ENCODE results near the gene PRR15L.
"Not testable (repeated sequence)": the region's sequence is repeated elsewhere in the genome, so short reads cannot be mapped to it uniquely, and the experiment has no call there.

Gene PRR15L

GRCh38 chr17:47935468-47935867 lies 22.2 kb downstream of the PRR15L start:
- not testable (repeated sequence) for DNase-seq (ENCODE audit: low read depth)

GRCh38 chr17:47934856-47935255 lies 22.8 kb downstream of the PRR15L start:
- DNase-seq (ENCODE audit: low read depth), result no peak

GRCh38 chr17:47931848-47932247 lies 25.8 kb downstream of the PRR15L start:
- no peak for DNase-seq (ENCODE audit: low read depth)

DNA sequence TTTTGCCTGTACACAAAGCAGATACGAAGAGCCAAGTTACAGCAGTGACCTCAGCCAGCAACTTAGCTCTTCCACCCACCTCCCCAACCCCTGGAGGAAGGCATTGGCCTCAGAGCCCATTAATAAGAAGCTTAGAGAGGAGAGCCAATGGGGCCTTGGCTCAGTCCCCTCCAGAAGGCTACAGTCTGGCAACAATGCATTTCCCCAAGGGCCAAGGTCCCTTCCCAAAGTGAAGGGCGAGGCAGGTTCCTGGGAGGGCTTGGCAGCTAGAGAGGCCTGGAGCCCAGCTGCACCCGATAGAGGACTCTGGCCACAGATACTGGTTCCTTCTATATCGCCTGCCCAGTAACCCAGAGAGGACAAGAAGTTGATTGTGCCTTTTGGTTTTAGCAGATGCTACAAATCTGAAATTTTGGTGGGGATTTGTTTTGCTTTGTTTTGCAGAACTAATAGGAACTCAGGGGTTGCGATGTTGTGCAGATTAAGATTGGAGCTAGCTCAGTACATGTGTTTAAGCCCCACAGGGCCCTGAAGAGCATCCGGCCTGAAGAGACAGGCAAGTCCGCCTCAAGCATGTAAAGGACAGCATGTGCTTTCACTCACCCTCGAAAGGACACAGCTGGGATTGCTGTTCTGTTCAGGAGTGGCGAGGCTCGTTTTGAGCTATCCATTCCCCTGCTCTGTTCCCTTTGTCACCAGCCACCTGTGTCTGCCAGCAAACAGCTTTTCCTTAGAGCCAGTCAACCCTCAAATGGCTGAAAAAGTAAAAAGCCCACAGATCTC lies 28.3 kb downstream of the PRR15L start:
- DNase-seq (ENCODE audit: low read depth), result no peak

DNA sequence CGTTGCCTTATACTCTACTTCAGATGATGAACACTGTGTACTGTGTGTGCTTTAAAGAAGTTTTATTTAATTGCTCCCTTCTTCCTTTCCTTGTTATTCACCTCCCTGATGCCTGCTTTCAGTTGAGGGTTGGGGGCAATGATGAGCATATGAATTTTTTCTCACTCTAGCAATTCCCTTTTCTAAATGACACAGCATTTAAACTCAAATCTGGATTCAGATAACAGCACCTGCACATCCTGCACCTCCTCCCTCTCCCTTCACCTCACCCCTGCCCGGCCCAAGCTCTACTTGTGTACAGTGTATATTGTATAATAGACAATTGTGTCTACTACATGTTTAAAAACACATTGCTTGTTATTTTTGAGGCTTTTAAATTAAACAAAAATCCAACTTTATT lies 29.3 kb downstream of the PRR15L start:
- DNase-seq (ENCODE audit: low read depth), result no peak

GRCh38 chr17:47927821-47928400 lies 29.8 kb downstream of the PRR15L start:
- DNase-seq (ENCODE audit: low read depth), result no peak

DNA sequence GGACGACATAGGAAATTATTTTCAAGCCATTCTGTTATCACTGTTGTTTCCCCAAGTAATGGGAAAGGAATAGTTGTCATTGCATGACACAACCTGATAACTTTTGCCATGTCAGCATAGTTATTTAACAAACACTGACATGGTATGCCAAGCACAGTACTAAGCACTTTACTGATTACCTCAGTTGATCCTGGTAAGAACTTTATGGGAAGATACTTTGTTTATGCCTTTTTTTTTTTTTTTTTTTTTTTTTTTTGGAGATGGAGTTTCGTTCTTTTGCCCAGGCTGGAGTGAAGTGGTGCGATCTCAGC lies 32.0 kb downstream of the PRR15L start:
- no peak for DNase-seq (ENCODE audit: low read depth)

DNA sequence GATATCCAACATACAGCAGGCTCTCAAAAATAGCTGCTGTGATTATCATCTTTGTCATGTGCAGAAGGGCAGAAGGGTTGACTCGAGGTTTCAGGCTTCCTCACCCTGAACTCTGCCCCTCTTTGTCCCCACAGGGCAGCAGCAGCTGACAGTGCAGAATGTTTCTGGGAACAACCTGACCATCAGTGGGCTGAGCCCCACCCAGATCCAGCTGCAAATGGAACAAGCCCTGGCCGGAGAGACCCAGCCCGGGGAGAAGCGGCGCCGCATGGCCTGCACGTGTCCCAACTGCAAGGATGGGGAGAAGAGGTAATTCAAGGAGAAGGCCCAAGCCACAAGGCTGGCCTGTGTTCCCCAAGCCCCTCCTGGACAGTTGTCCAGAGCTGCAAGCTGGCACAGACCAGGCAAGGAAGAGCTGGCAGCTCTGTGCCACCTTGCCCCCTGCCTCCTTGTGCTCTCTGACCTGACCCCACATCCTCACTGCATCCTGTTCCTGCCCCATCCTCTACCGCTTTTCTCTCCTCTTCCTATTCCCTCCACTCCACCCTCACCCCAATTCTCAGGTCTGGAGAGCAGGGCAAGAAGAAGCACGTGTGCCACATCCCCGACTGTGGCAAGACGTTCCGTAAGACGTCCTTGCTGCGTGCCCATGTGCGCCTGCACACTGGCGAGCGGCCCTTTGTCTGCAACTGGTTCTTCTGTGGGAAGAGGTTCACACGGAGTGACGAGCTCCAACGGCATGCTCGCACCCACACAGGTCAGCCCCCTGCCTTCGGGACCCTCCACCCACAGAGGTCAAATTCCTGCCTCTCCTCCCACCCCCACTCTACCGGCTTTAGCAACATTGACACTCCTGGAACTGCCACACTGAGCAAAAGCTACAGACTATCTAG lies 32.7 kb downstream of the PRR15L start:
- no peak for DNase-seq (ENCODE audit: low read depth)

DNA sequence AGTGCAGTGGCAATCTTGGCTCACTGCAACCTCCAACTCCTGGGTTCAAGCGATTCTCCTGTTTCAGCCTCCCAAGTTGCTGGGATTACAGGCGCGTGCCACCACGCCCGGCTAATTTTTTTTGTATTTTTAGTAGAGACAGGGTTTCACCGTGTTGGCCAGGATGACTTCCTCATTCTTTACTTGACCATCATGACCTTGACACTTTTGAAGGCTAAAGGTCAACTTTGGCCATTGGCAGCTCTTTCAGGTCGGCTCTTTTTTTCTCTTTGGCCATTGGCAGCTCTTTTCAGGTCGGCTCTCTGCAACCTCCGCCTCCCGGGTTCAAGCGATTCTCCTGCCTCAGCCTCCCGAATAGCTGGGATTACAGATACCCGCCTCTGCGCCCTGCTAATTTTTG lies 37.8 kb downstream of the PRR15L start:
- not testable (repeated sequence) for DNase-seq (ENCODE audit: low read depth)

DNA sequence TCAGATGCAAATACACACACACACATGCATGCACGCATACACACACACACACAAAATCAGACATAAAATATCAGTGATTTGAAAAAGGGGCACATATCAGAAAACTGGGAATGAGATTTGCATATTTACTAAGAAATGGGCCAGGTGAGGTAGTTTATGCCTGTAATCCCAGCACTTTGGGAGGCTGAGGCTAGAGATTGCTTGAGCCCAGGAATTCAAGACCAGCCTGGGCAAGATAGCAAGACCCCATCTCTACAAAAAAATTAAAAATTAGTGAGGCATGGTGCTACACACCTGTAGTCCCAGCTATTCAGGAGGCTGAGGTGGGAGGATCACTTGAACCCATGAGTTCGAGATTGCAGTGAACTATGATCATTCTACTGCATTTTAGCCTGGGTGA lies 38.7 kb downstream of the PRR15L start:
- DNase-seq (ENCODE audit: low read depth), result no peak

GRCh38 chr17:47918006-47918405 lies 39.7 kb downstream of the PRR15L start:
- no peak for DNase-seq (ENCODE audit: low read depth)

DNA sequence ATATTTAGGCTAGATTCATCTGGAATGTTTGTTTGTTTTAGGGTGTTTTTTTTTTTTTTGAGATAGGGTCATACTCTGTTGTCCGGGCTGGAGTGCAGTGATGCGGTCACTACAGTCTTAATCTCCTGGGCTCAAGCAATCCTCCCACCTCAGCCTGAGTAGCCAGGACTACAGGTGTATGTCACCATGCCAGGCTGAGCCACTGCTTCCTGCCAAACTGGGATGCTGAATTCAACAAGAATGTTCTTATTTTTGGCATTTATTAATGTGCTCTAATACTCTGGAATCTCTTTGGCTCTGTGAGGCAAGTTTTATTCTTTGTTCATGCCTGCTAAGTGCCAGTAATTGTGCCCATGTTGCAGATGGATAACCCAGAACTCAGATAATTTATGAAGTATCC lies 40.1 kb downstream of the PRR15L start:
- no peak for DNase-seq (ENCODE audit: low read depth)

DNA sequence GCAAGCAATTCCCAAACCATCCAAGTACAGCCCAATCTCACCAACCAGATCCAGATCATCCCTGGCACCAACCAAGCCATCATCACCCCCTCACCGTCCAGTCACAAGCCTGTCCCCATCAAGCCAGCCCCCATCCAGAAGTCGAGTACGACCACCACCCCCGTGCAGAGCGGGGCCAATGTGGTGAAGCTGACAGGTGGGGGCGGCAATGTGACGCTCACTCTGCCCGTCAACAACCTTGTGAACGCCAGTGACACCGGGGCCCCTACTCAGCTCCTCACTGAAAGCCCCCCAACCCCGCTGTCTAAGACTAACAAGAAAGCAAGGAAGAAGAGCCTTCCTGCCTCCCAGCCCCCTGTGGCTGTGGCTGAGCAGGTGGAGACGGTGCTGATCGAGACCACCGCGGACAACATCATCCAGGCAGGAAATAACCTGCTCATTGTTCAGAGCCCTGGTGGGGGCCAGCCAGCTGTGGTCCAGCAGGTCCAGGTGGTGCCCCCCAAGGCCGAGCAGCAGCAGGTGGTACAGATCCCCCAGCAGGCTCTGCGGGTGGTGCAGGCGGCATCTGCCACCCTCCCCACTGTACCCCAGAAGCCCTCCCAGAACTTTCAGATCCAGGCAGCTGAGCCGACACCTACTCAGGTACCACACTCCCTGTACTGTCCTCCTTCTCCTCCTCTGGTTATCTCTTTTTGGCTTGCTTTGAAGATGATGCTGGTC lies 41.0 kb downstream of the PRR15L start:
- DNase-seq (ENCODE audit: low read depth), result no peak

- DNase-seq (ENCODE audit: low read depth), result no peak
Measured at GRCh38 chr17:47915776-47916398, 41.8 kb downstream of the PRR15L start.

GRCh38 chr17:47914306-47914948 lies 43.3 kb downstream of the PRR15L start:
- no peak for DNase-seq (ENCODE audit: low read depth)

DNA sequence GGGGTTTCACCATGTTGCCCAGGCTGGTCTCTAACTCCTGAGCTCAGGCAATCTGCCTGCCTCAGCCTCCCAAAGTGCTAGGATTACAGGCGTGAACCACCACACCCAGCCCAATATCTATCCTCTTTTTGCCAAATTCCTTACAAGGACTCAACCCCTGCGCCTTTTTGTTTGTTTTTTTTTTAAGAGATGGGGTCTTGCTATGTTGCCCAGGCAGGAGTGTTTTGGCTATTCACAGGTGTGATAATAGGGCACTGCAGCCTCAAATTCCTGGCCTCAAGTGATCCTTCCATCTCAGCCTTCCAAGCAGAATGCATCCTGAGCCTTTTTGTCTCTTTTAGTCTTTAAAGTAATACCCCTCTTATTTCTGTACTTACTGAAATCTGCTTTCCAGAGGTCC lies 44.6 kb downstream of the PRR15L start:
- no peak for DNase-seq (ENCODE audit: low read depth)

DNA sequence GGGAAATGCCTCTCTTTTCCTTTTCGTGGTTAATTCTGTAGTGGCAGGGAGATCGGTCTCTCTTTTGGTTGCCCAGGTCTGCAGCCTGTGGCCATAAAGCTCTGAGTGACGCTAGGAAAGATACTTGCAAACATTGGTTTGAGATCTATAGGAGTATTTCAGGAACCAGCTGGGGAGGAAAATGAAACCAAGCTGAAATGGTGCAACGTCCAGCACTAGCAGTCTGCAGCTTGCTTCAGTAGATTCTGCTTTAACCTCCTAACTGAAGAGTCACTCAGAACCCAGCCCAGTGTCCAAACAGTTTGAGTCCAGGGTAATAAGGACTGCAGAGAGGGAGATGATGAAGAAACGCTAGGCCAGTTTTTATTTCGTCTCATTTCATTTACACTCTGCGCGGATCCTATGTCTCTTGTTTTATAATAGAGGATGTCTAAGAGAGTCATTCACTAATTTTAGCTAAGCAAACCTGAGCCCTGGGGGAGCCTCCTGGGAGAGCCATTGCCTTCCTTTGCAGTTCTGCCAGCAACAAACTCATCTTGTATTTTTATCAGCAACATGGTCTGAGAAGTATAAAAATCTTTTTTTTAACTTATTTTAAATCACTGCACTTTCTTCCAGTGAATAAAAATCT lies 49.6 kb downstream of the PRR15L start:
- no peak for DNase-seq (ENCODE audit: low read depth)

DNA sequence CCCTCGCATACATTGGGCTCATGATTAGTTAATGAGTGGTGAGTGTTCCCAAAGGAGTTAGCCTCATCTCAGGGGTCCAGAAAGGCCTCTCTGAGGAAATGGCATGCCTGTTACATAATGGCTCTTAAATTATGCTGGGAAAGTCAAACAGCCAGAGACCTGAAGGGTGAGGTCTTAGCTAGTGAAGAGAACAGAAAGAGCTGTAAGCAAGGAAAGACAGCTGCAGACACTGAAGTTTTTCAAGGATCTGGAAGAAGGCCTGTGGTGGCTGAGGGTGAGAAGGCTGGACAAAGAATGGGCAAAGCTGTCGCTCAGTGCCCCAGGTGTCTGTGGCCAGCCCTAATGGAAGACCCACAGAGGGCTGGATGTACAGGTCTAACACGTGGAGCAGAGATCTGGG lies 51.2 kb downstream of the PRR15L start:
- no peak for DNase-seq (ENCODE audit: low read depth)

DNA sequence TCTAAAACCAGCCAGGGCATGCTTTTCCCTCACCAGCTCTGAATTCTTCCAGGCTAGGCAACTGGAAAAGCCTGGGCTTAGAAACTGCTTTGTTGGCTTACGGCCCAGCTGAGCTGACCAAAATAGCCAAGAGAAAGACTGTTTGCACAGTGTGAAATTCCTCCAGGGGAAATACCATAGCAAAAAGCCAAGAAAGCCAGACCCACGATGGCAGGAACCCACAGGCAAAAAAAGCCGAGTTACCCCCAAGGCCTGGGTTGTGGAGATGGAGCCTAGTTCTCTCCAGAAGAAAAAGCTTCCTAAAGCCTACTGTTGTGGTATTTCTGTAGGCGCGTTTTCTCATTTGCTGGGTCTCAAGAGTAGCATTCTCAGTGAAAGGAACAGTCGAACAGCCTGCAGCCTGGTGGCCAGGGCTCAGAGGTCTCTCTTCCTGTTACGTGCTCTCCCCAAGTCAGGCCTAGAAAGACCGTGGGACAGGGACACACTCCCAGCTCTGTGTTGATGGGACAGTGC lies 52.4 kb downstream of the PRR15L start:
- DNase-seq (ENCODE audit: low read depth), result no peak

- DNase-seq (ENCODE audit: low read depth), result no peak
Measured at GRCh38 chr17:47902039-47902744, 55.5 kb downstream of the PRR15L start.

Measured in activated T-cell treated with anti-CD3 and anti-CD28 coated beads for 1 hour (primary cell).